B cell (primary cell): ENCODE data around the gene GYG2. TPM values are rescaled to one million over a fixed set of nuclear protein-coding genes. Genes with fewer than 3 reads are reported as not detected.

Experiments used
- ATAC-seq: fragments of 200-7000 bp; cut with Tn5 transposase; one replicate; pipeline ENCODE4 v1.10.0; 2021; ENCODE audit warnings: low read depth, mild to moderate bottlenecking, moderate number of reproducible peaks, moderate library complexity
- CTCF ChIA-PET: fragments of 350-600 bp; sonication (Branson Sonifier 250); formaldehyde crosslinking; loops from one replicate; lab custom pipeline; 2021; ENCODE audit warnings: antibody characterized with exemption, inconsistent platforms; lab: Charles Lee
- POLR2A ChIA-PET: fragments of 350-600 bp; sonication (Branson Sonifier 250); formaldehyde crosslinking; loops from one replicate; lab custom pipeline; 2021; ENCODE audit warnings: antibody characterized with exemption; lab: Charles Lee
- DNase-seq: peaks from one replicate; pipeline ENCODE4 v3.0.0; 2013
- H2AFZ ChIP-seq: 2 replicates; pipeline ENCODE4 v1.6.1; 2012; ENCODE audit warnings: mild to moderate bottlenecking, low read depth, low read length; ENCODE audit not compliant: insufficient read depth, poor library complexity, severe bottlenecking
- H3K27ac ChIP-seq, 2 donors: 1 replicate in 1 of 2; 2 replicates in 1 of 2; pipeline ENCODE4 v1.5.1; 2012 to 2013; ENCODE audit warnings: low read length in 2 of 2, mild to moderate bottlenecking in 2 of 2, moderate library complexity in 1 of 2
- H3K27me3 ChIP-seq, 4 experiments: fragments of 200-600 bp in 1 of 4; sonication (generic) in 1 of 4; replicated peaks in 1 of 4; 1 replicate in 2 of 4; 2 replicates in 2 of 4; pipeline versions ENCODE4 v1.6.1 to v1.7.0; 2013 to 2016; ENCODE audit warnings: low read length in 3 of 4, mild to moderate bottlenecking in 2 of 4, mixed read lengths in 1 of 4, moderate library complexity in 1 of 4; ENCODE audit not compliant: insufficient read depth in 4 of 4, control insufficient read depth in 3 of 4; ENCODE audit errors: control extremely low read depth in 1 of 4
- H3K36me3 ChIP-seq, 2 experiments: replicated peaks in 1 of 2; 1 replicate in 1 of 2; 2 replicates in 1 of 2; pipeline versions ENCODE4 v1.6.1 to v1.7.1; 2013; ENCODE audit warnings: low read length in 1 of 2; ENCODE audit not compliant: insufficient read depth in 2 of 2, control insufficient read depth in 1 of 2; ENCODE audit errors: control extremely low read depth in 1 of 2, extremely low read depth in 1 of 2
- H3K4me1 ChIP-seq, 2 donors: fragments of 200-600 bp in 1 of 2; sonication (generic) in 1 of 2; 1 replicate in 1 of 2; 2 replicates in 1 of 2; pipeline versions ENCODE4 v1.5.1 to v1.6.1; 2013 to 2017; ENCODE audit warnings: low read length in 2 of 2; ENCODE audit not compliant: control insufficient read depth in 2 of 2, insufficient read depth in 2 of 2
- H3K4me2 ChIP-seq: replicated peaks from 2 replicates; pipeline ENCODE3; 2012; ENCODE audit warnings: mild to moderate bottlenecking, low read depth, low read length; ENCODE audit not compliant: poor library complexity, severe bottlenecking
- H3K4me3 ChIP-seq, 5 experiments: fragments of 200-600 bp in 1 of 5; sonication (generic) in 1 of 5; 1 replicate in 3 of 5; 2 replicates in 2 of 5; pipeline versions ENCODE4 v1.5.1 to v1.7.0; 2011 to 2016; ENCODE audit warnings: low read length in 4 of 5, mild to moderate bottlenecking in 4 of 5, low read depth in 2 of 5, control low read depth in 1 of 5, moderate library complexity in 1 of 5; ENCODE audit not compliant: insufficient read depth in 1 of 5; ENCODE audit errors: control extremely low read depth in 1 of 5, extremely low read depth in 1 of 5
- H3K79me2 ChIP-seq: fragments of 200-600 bp; sonication (generic); one replicate; pipeline ENCODE4 v1.6.0; 2016; ENCODE audit warnings: low read length; ENCODE audit not compliant: control insufficient read depth, insufficient read depth
- H3K9ac ChIP-seq: fragments of 200-600 bp; sonication (generic); 2 replicates; pipeline ENCODE4 v1.6.1; 2017; ENCODE audit warnings: mild to moderate bottlenecking, low read length, moderate library complexity
- H3K9me3 ChIP-seq, 3 donors: one replicate each; pipeline versions ENCODE4 v1.6.1 to v1.7.1; 2013; ENCODE audit warnings: low read length in 2 of 3; ENCODE audit not compliant: control insufficient read depth in 2 of 3, insufficient read depth in 1 of 3; ENCODE audit errors: control extremely low read depth in 1 of 3
- H4K20me1 ChIP-seq: 2 replicates; pipeline ENCODE4 v1.6.0; 2012; ENCODE audit warnings: mild to moderate bottlenecking, low read length; ENCODE audit not compliant: insufficient read depth, control insufficient read depth, poor library complexity, severe bottlenecking
- H3K27ac Mint-ChIP-seq: one replicate; pipeline ENCODE4 v1.8.0; 2021; ENCODE audit warnings: mixed read lengths
- H3K27me3 Mint-ChIP-seq: one replicate; pipeline ENCODE4 v1.8.0; 2021; ENCODE audit warnings: mixed read lengths
- H3K4me1 Mint-ChIP-seq: one replicate; pipeline ENCODE4 v1.8.0; 2021; ENCODE audit warnings: mixed read lengths
- H3K4me3 Mint-ChIP-seq: one replicate; pipeline ENCODE4 v1.8.0; 2021; ENCODE audit warnings: mixed read lengths
- H3K9me3 Mint-ChIP-seq: one replicate; pipeline ENCODE4 v1.8.0; 2022; ENCODE audit warnings: mixed read lengths; ENCODE audit not compliant: insufficient read depth
- EZH2 ChIP-seq: IDR thresholded peaks from 2 replicates; pipeline ENCODE4 v1.6.1; 2012; ENCODE audit warnings: borderline replicate concordance, low read depth, mild to moderate bottlenecking, moderate library complexity, low read length; ENCODE audit not compliant: insufficient read depth, poor library complexity, severe bottlenecking
- WGBS: methylation state at CpG from one replicate; pipeline ENCODE4 v1.1.5; 2013; ENCODE audit warnings: missing lambda C conversion rate; ENCODE audit not compliant: insufficient coverage; 5-methylcytosine and 5-hydroxymethylcytosine counted together
- intact Hi-C: fragments of 100-400 bp; cut with micrococcal nuclease; formaldehyde crosslinking; loops from one replicate; pipeline ENCODE4 v1.10.0; 2022
- polyA plus RNA-seq: library from polyadenylated mRNA; depleted of rRNA; stranded (reverse); fragments of >200 nt; gene quantifications from 2 replicates; pipeline ENCODE4 v1.2.3, GENCODE V29; 2012
- total RNA-seq, 2 donors: library from RNA; stranded (reverse); fragments of 120-200 nt in 1 of 2; gene quantifications; 1 replicate in 1 of 2; 2 replicates in 1 of 2; pipeline versions ENCODE4 v1.2.3 to v1.2.4, GENCODE V29; 2013 to 2022
- TF ChIP-seq, protein P1 (sequence below): fragments of 200-600 bp; IDR thresholded peaks from one replicate; pipeline ENCODE4 v1.8.0; 2022; ENCODE audit warnings: antibody characterized with exemption, mild to moderate bottlenecking

GYG2 gene
- total and polyA plus RNA-seq, 2 donors (not counting 1 experiment from before 2014, with no cell fraction given): not detected

DNA sequence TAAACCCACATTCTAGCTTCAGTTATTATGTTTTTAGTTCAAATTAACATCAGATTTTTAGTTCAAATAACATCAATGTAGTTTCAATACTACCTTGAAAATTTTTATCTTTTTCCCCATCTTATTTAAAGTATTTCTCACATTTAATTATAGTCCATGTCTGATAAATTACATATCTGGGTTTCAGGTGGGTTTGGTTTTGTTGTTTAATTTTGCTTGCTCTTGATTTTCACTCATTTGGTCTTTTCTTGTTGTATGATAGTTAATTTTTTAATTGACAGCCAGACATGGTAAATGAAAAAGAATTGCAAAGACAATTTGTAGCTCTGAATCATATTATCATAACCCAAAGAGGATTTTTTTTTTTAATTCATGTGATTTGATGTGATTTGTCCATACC, 41.9 kb downstream of the GYG2 start:
- H2AFZ ChIP-seq: no peak overlapping the region
- peaks cover 0 to 4% (median 0%) of the 10 kb centered on the region in 3 donors for H3K9me3 ChIP-seq
- DNase-seq (no peak), ATAC-seq (no peak)
- H3K4me2 ChIP-seq: no peak overlapping the region
- Mint-ChIP-seq H3K27ac (no peak overlapping the region), H3K4me1 (no peaks in the 10 kb centered on the region), H3K27me3 (peaks cover 6% of the 10 kb centered on the region), H3K4me3 (no peak overlapping the region), H3K9me3 (no peaks in the 10 kb centered on the region)
- no peaks in the 10 kb centered on the region for H4K20me1 ChIP-seq
- no peaks in the 10 kb centered on the region for H3K4me1 ChIP-seq
- no peak overlapping the region for H3K27ac ChIP-seq
- no peaks in the 10 kb centered on the region for H3K27me3 ChIP-seq
- no peak overlapping the region for H3K9ac ChIP-seq
- no peaks in the 10 kb centered on the region for H3K79me2 ChIP-seq
- ChIA-PET POLR2A (no interaction called here), CTCF (no interaction called here)
- no peak for TF ChIP-seq EZH2
- no peaks in the 10 kb centered on the region for H3K36me3 ChIP-seq
- intact Hi-C loops: no loop called here
- no peak overlapping the region for H3K4me3 ChIP-seq

DNA sequence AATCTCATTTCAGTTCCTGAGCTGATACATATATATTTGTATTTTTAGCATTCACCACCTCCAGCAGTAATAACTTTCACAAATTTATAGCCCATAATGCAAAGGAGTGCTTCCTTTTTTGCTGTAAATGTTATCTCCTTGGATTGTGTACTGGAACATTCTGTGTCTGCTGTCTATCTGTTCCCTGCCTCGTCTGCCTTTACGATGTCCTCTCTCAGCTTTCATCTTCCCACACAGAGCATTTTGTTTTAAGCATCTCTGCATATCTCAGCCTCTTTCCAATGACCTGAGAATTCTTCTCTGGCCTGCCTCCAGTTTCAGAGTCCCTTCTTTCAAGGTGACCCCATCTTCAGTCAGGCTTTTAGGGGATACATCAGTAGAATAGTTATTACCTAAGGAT, 43.1 kb downstream of the GYG2 start:
- H3K27me3 Mint-ChIP-seq: peaks cover 6% of the 10 kb centered on the region
- Histone ChIP-seq H4K20me1 (no peaks in the 10 kb centered on the region), H3K9ac (no peak overlapping the region), H3K4me3 (no peak overlapping the region), H3K4me1 (no peaks in the 10 kb centered on the region), H3K9me3 (peaks cover 0 to 4% (median 0%) of the 10 kb centered on the region in 3 donors), H3K27ac (no peak overlapping the region), H3K36me3 (no peaks in the 10 kb centered on the region), H2AFZ (no peak overlapping the region), H3K27me3 (no peaks in the 10 kb centered on the region), H3K79me2 (no peaks in the 10 kb centered on the region), H3K4me2 (no peak overlapping the region)
- DNase-seq (no peak), ATAC-seq (no peak)
- intact Hi-C loops: no loop called here
- no peak overlapping the region for H3K27ac Mint-ChIP-seq
- TF ChIP-seq, protein P1, sequence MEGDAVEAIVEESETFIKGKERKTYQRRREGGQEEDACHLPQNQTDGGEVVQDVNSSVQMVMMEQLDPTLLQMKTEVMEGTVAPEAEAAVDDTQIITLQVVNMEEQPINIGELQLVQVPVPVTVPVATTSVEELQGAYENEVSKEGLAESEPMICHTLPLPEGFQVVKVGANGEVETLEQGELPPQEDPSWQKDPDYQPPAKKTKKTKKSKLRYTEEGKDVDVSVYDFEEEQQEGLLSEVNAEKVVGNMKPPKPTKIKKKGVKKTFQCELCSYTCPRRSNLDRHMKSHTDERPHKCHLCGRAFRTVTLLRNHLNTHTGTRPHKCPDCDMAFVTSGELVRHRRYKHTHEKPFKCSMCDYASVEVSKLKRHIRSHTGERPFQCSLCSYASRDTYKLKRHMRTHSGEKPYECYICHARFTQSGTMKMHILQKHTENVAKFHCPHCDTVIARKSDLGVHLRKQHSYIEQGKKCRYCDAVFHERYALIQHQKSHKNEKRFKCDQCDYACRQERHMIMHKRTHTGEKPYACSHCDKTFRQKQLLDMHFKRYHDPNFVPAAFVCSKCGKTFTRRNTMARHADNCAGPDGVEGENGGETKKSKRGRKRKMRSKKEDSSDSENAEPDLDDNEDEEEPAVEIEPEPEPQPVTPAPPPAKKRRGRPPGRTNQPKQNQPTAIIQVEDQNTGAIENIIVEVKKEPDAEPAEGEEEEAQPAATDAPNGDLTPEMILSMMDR: no peak
- TF ChIP-seq EZH2: no peak
- CTCF ChIA-PET: no interaction called here
- WGBS: no CpG with 5 or more reads among the region's 2 CpGs
- no peaks in the 10 kb centered on the region for H3K4me1 Mint-ChIP-seq
- no peak overlapping the region for H3K4me3 Mint-ChIP-seq
- POLR2A ChIA-PET: no interaction called here
- H3K9me3 Mint-ChIP-seq: no peaks in the 10 kb centered on the region
